GM21576 (cell line): ENCODE results near the gene DCXR.

ENCODE experiments used
- ATAC-seq: cut with Tn5 transposase; IDR thresholded peaks from one replicate; pipeline ENCODE4 v1.9.1; 2021; ENCODE audit warnings: mild to moderate bottlenecking, moderate library complexity; ENCODE audit not compliant: unreplicated experiment

The DCXR gene

GRCh38 chr17:82024859-82025258 is 12.6 kb downstream of the DCXR start:
- ATAC-seq = no peak

- ATAC-seq = peak; percentile 4
Observed at GRCh38 chr17:82023447-82024241, 13.9 kb downstream of the DCXR start.

GRCh38 chr17:82022981-82023446 is 14.5 kb downstream of the DCXR start, which contains the start of gene LRRC45:
Gene LRRC45 (plus strand): TSS chr17:82023305. CDS start chr17:82023644, 339 bp downstream.
- peak; percentile 85 for ATAC-seq

GRCh38 chr17:82022310-82022980 is 15.1 kb downstream of the DCXR start, which contains the start of gene CENPX:
Gene CENPX (minus strand): TSS chr17:82022878. CDS start chr17:82022861, 17 bp downstream.
- ATAC-seq = no peak

GRCh38 chr17:82021900-82022309 is 15.6 kb downstream of the DCXR start:
- no peak for ATAC-seq

GRCh38 chr17:82021107-82021899 is 16.2 kb downstream of the DCXR start:
- ATAC-seq = no peak

GRCh38 chr17:82020572-82021106 is 16.9 kb downstream of the DCXR start:
- ATAC-seq = no peak

- no peak for ATAC-seq
Observed at GRCh38 chr17:82019690-82020571, 17.6 kb downstream of the DCXR start.

GRCh38 chr17:82018989-82019689 is 18.4 kb downstream of the DCXR start:
- ATAC-seq = no peak

GRCh38 chr17:82018152-82018988 is 19.1 kb downstream of the DCXR start:
- ATAC-seq = no peak

- no peak for ATAC-seq
Observed at GRCh38 chr17:82017612-82018151, 19.8 kb downstream of the DCXR start.

GRCh38 chr17:82016875-82017459 is 20.5 kb downstream of the DCXR start:
- no peak for ATAC-seq

GRCh38 chr17:82016061-82016874 is 21.2 kb downstream of the DCXR start:
- no peak for ATAC-seq

- no peak for ATAC-seq
Observed at GRCh38 chr17:82015311-82015971, 22.1 kb downstream of the DCXR start.

GRCh38 chr17:82014971-82015310 is 22.6 kb downstream of the DCXR start:
- ATAC-seq = no peak

GRCh38 chr17:82014432-82014831 is 23.1 kb downstream of the DCXR start:
- ATAC-seq = no peak
